GM12891 (cell line): ENCODE data around the gene L3MBTL3. TPM values are rescaled to one million over a fixed set of nuclear protein-coding genes. Genes with fewer than 3 reads are reported as not detected.

Experiments
- DNase-seq: peaks from one replicate; pipeline ENCODE4 v3.0.0; 2011; ENCODE audit warnings: low spot score; ENCODE audit not compliant: insufficient read length
- FAIRE-seq: peaks from 2 replicates; lab custom pipeline; 2011; peaks lifted over from hg19 to GRCh38; lab: Jason Lieb, UNC
- PAX5 ChIP-seq: IDR thresholded peaks from 2 replicates; pipeline ENCODE4 v1.6.1; 2011; ENCODE audit warnings: low read length, moderate library complexity, mild to moderate bottlenecking; ENCODE audit not compliant: insufficient read depth, severe bottlenecking
- POLR2A ChIP-seq: IDR thresholded peaks from 2 replicates; pipeline ENCODE4 v1.6.1; 2011; ENCODE audit warnings: low read depth, low read length, control low read depth
- POLR2AphosphoS5 ChIP-seq: IDR thresholded peaks from 2 replicates; pipeline ENCODE4 v1.6.1; 2011; ENCODE audit warnings: low read depth, low read length, control low read depth
- POU2F2 ChIP-seq: IDR thresholded peaks from 2 replicates; pipeline ENCODE4 v1.6.1; 2011; ENCODE audit warnings: low read depth, mild to moderate bottlenecking, control low read depth, low read length, moderate library complexity
- SPI1 ChIP-seq: IDR thresholded peaks from 2 replicates; pipeline ENCODE4 v1.6.1; 2011; ENCODE audit warnings: low read depth, low read length, control low read depth
- TAF1 ChIP-seq: IDR thresholded peaks from 2 replicates; pipeline ENCODE4 v1.6.1; 2011; ENCODE audit warnings: low read depth, low read length, control low read depth
- polyA plus RNA-seq: library from polyadenylated mRNA; unstranded; fragments of >200 nt; gene quantifications from one replicate; pipeline ENCODE4 v1.2.1, GENCODE V29; 2012; ENCODE audit warnings: low read depth, missing spikeins, inconsistent platforms; ENCODE audit not compliant: missing spikeins

L3MBTL3 gene
- polyA plus RNA-seq: 4.6 TPM

DNA sequence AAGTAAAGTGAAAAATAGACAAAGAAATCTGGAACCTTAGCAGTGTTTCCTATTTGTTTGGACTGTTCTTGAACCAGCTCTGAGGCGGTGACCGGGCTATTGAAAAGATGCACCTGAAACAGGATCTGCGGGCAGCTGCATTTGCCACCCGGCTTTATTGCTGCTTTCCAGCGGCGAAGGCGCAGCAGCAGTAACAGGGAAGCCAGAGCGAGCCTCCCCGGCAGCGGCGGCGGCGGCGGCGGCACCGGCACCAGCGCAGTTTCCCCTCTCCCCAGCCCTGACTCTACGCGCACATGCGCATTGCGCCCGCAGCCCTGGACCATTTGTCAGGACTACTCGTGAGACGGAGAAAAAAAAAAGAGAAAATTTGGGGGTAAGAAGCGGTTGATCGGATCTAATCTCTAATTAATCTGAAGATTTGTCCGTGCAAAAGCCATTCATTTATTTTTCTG is at the start of gene L3MBTL3:
TSS of gene L3MBTL3 (plus strand) at position 290 of the 452 bp plus-strand sequence. CDS start 24,119 bp downstream, outside the sequence.
- peak; percentile 67 for DNase-seq
- TF ChIP-seq POU2F2 (no peak), PAX5 (no peak), SPI1 (no peak), POLR2A (no peak), POLR2AphosphoS5 (no peak), TAF1 (no peak)
- peak; percentile 89 for FAIRE-seq

DNA sequence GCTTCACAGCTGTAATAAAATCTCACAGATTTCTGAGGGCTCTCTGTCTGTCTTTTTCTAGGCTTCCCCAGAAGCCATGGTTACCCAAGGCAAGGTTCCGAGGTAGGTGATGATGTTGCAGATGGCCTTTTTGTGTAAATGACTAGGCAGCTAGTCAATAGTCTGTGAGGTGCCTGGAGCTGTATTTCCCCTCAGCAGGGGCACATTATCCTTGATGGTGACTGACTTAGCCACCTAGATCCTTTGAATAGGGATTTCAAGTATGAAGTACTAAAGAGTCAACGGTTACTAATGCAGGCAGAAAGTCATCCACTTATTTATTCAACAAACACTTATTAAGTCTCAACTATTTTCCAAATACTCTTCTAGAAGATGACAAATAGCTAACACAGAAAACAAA is 49.3 kb upstream of the L3MBTL3 start:
- FAIRE-seq (no peak), DNase-seq (no peak)
- TF ChIP-seq SPI1: no peak
- TF ChIP-seq TAF1: no peak
- no peak for TF ChIP-seq POLR2A
- TF ChIP-seq POU2F2: no peak
- no peak for TF ChIP-seq PAX5
- TF ChIP-seq POLR2AphosphoS5: no peak

DNA sequence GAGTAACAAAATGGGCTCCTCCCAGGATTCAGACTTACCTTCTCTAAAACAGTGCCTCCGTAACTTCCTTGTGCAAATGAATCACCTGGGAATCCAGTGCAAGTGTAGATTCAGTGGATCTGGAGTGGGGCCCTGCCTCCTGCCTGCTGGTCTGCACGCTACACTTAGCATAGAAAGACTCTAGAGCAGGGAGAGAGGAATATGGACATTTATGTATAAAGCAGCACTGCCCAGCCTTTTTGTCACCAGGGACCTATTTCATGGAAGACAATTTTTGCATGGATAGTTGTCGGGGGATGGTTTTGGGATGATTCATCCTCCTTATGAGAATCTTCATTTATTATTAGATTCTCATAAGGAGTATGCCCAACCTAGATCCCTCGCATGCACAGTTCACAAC is 42.3 kb upstream of the L3MBTL3 start:
- FAIRE-seq: no peak
- no peak for DNase-seq

GRCh38 chr6:129978148-129978916 is 40.0 kb upstream of the L3MBTL3 start:
- DNase-seq (no peak), FAIRE-seq (no peak)
- TF ChIP-seq POLR2A (no peak), POLR2AphosphoS5 (no peak), POU2F2 (no peak), TAF1 (no peak), PAX5 (no peak), SPI1 (no peak)

More for the DNA sequence above, 42.3 kb upstream of the L3MBTL3 start:
- TF ChIP-seq TAF1 (no peak), POLR2AphosphoS5 (no peak), POLR2A (no peak), POU2F2 (no peak), SPI1 (no peak), PAX5 (no peak)

GRCh38 chr6:129980821-129981220 is 37.6 kb upstream of the L3MBTL3 start:
- FAIRE-seq (no peak), DNase-seq (no peak)
- TF ChIP-seq POU2F2 (no peak), TAF1 (no peak), PAX5 (no peak)

DNA sequence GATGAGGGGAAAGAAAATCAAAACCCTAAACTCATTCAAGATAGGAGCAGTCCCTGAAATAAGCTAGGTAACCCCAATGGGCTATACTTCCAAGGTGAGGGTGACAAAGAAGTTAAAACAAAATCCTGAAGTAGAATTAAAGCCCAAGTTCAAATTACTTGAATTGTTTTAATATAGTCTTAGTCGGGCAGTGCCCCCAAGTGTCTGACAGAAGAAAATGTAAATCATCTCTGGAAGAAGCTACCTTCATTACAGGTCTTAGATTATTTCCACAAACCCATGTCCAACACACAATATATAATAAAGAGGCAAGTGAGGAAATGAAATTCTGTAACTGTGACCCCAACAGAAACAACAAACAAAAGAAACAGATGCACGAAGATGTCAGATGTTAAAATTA is 36.8 kb upstream of the L3MBTL3 start:
- TF ChIP-seq TAF1 (no peak), POLR2A (no peak), POLR2AphosphoS5 (no peak), POU2F2 (no peak), PAX5 (no peak), SPI1 (no peak)
- no peak for FAIRE-seq
- no peak for DNase-seq

GRCh38 chr6:129989396-129989795 is 29.0 kb upstream of the L3MBTL3 start:
- TF ChIP-seq SPI1 (no peak), POLR2AphosphoS5 (no peak), PAX5 (no peak), POU2F2 (no peak), POLR2A (no peak), TAF1 (no peak)
- no peak for FAIRE-seq

DNA sequence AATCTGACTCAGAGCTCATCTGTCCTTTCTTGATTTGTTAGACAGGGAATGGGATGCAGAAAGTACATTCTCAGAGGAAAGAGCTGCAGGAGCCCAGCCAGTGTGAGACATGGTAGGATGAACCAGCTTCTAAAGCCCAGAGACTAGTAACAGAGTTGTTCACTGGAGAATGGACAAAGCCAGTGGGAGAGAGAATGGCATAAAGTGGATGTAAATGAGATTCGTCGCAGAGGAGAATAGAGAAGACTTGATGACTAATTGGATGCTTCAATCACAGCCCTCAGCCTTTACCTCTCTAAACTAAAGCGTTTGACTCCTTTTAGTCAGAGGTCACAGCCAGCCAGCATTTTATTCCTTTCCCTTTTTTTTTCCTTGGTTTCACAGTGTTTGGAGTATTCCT is 25.5 kb upstream of the L3MBTL3 start:
- DNase-seq: no peak
- no peak for TF ChIP-seq SPI1
- TF ChIP-seq POLR2A: no peak
- TF ChIP-seq PAX5: no peak
- no peak for TF ChIP-seq TAF1
- TF ChIP-seq POU2F2: no peak
- no peak for TF ChIP-seq POLR2AphosphoS5
- no peak for FAIRE-seq

More at GRCh38 chr6:129989396-129989795, 29.0 kb upstream of the L3MBTL3 start:
- DNase-seq: no peak

GRCh38 chr6:129994410-129994809 is 24.0 kb upstream of the L3MBTL3 start:
- no peak for TF ChIP-seq POLR2AphosphoS5
- no peak for DNase-seq
- no peak for FAIRE-seq

DNA sequence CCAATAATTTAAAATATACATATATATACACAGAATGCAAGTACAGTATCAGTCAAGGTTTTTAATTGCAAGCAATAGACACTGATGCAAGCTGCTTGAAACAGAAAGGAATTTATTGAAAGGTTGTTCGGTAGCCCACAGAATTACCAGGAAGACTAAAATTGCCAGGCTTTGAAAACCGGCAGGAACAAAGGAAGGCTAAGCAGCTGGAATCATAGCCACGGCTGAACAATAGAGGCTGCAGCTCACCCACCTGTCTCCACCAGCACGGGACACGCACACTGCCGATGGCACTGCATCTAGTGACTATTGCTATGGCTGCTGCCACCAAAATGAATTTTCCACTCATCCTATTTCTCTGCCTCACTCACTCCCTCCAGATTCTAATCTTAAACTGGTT is 22.0 kb upstream of the L3MBTL3 start:
- DNase-seq: no peak
- no peak for FAIRE-seq

DNA sequence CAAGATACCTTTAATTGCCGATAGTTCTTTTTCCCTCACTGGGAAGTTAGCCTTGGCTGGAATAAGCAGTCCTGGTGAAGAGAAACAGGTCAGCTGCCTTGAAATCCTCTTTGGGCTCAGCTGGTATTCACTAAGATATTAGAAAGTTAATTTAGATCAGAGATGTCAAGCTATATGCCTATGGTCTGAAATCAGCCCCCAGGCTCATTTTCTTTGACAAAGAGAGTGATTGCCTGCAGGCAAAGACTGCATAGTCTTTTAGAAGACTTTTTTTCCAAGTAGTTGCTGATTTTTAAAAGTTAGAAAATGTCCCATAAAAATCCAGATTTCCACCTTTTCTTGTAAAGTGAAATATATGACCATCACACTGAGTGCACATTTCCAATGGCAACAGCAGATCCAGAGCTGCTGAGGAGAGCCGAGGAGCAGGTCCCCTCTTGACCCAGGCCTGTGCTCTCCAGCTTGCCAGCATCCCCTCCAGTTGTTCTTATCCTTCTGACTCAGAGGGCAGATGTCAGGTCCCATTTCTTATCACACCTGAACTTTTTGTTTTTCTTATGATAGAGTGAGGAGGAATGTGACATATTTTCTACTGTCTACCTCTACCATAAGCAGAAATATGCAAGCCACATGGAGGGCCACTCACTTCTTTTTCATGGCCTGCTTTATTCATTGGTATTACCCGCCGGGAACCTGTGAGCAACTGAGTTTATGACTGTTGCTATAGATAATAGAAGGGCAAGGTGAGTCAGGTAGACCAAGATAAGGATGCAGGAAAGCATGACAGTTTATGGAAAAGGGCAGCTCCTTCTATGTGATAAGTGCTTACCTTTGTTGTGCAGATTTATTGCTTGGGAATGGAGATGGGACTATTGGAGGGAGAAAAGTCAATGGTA is 17.6 kb upstream of the L3MBTL3 start:
- no peak for DNase-seq
- no peak for FAIRE-seq
- TF ChIP-seq POLR2AphosphoS5 (no peak), TAF1 (no peak), PAX5 (no peak), POU2F2 (no peak), POLR2A (no peak), SPI1 (no peak)

More for the DNA sequence above, 22.0 kb upstream of the L3MBTL3 start:
- TF ChIP-seq TAF1 (no peak), SPI1 (no peak), PAX5 (no peak), POU2F2 (no peak)
